Measurements from ENCODE around the gene GMDS.
A peak's percentile ranks its signal among the peaks of the same experiment; 100 is the strongest.

GMDS gene

DNA sequence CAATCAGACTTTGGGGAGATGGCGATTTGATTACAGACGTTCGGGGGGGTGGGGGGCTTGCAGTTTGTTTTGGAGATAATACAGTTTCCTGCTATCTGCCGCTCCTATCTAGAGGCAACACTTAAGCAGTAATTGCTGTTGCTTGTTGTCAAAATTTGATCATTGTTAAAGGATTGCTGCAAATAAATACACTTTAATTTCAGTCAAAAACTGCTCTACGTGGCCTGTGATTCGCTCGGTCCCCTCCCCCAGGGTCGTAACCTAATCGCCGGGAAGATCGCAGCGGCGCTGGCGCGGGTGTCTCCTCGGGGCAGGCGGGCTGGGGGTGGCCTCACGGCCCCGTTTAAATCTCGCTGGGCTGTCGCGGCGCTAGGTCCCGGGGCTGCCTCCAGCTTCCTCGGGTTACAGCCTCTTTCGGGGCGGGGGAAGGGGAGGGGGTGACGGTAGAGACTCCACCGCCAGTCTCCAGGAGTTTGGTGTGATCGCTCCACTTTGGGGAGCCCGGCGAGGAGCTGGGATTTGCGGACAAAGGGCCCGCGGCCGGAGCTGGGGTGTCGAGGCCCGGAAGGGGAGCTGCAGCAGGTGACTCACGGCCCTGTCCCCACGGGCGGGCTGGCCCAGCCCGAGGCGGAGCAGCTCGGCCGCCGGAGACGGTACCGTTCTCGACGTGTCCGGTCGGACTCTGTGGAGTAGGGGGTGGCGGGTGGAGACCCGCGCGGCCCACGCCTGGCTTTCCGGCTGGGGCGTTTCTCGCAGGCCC lies 631.5 kb downstream of the GMDS start (continued):
- TF ChIP-seq, protein P1, sequence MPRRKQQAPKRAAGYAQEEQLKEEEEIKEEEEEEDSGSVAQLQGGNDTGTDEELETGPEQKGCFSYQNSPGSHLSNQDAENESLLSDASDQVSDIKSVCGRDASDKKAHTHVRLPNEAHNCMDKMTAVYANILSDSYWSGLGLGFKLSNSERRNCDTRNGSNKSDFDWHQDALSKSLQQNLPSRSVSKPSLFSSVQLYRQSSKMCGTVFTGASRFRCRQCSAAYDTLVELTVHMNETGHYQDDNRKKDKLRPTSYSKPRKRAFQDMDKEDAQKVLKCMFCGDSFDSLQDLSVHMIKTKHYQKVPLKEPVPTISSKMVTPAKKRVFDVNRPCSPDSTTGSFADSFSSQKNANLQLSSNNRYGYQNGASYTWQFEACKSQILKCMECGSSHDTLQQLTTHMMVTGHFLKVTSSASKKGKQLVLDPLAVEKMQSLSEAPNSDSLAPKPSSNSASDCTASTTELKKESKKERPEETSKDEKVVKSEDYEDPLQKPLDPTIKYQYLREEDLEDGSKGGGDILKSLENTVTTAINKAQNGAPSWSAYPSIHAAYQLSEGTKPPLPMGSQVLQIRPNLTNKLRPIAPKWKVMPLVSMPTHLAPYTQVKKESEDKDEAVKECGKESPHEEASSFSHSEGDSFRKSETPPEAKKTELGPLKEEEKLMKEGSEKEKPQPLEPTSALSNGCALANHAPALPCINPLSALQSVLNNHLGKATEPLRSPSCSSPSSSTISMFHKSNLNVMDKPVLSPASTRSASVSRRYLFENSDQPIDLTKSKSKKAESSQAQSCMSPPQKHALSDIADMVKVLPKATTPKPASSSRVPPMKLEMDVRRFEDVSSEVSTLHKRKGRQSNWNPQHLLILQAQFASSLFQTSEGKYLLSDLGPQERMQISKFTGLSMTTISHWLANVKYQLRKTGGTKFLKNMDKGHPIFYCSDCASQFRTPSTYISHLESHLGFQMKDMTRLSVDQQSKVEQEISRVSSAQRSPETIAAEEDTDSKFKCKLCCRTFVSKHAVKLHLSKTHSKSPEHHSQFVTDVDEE (CRISPR knock-in tag; IDR thresholded peaks at IDR 0.05), result no peak
- TF ChIP-seq ARNTL (CRISPR knock-in tag; IDR thresholded peaks at IDR 0.05; ENCODE audit: borderline replicate concordance, low read depth) (no peak), OSR1 (CRISPR knock-in tag; IDR thresholded peaks at IDR 0.05) (no peak)

DNA sequence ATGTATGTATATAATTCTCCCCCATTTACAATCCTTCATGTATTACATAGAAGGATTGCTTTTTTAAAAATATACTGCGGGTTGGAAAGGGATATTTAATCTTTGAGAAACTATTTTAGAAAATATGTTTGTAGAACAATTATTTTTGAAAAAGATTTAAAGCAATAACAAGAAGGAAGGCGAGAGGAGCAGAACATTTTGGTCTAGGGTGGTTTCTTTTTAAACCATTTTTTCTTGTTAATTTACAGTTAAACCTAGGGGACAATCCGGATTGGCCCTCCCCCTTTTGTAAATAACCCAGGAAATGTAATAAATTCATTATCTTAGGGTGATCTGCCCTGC lies 632.1 kb downstream of the GMDS start:
- no peak for TF ChIP-seq RARB (CRISPR knock-in tag; IDR thresholded peaks at IDR 0.05)
- no peak for TF ChIP-seq TOX (CRISPR knock-in tag; IDR thresholded peaks at IDR 0.05; ENCODE audit: borderline replicate concordance)
- TF ChIP-seq ZNF70 (CRISPR knock-in tag; IDR thresholded peaks at IDR 0.05), result no peak
- TF ChIP-seq CSDC2 (CRISPR knock-in tag; IDR thresholded peaks at IDR 0.05), result no peak
- TF ChIP-seq ESRRG (CRISPR knock-in tag; IDR thresholded peaks at IDR 0.05), result no peak
- TF ChIP-seq, protein P1 (CRISPR knock-in tag; IDR thresholded peaks at IDR 0.05), result no peak
- no peak for TF ChIP-seq SNAI2 (CRISPR knock-in tag; IDR thresholded peaks at IDR 0.05)
- no peak for TF ChIP-seq BACH2 (CRISPR knock-in tag; IDR thresholded peaks at IDR 0.05; ENCODE audit: borderline replicate concordance)
- no peak for ATAC-seq

DNA sequence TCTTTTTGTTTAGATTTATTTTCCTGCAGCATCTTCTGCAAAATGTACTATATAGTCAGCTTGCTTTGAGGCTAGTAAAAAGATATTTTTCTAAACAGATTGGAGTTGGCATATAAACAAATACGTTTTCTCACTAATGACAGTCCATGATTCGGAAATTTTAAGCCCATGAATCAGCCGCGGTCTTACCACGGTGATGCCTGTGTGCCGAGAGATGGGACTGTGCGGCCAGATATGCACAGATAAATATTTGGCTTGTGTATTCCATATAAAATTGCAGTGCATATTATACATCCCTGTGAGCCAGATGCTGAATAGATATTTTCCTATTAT lies 632.5 kb downstream of the GMDS start:
- TF ChIP-seq ZC3H10 (CRISPR knock-in tag; IDR thresholded peaks at IDR 0.05), result no peak
- TF ChIP-seq PPARA (CRISPR knock-in tag; IDR thresholded peaks at IDR 0.05; ENCODE audit: borderline replicate concordance), result no peak
- TF ChIP-seq, protein P2, sequence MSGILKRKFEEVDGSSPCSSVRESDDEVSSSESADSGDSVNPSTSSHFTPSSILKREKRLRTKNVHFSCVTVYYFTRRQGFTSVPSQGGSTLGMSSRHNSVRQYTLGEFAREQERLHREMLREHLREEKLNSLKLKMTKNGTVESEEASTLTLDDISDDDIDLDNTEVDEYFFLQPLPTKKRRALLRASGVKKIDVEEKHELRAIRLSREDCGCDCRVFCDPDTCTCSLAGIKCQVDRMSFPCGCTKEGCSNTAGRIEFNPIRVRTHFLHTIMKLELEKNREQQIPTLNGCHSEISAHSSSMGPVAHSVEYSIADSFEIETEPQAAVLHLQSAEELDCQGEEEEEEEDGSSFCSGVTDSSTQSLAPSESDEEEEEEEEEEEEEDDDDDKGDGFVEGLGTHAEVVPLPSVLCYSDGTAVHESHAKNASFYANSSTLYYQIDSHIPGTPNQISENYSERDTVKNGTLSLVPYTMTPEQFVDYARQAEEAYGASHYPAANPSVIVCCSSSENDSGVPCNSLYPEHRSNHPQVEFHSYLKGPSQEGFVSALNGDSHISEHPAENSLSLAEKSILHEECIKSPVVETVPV (CRISPR knock-in tag; IDR thresholded peaks at IDR 0.05), result no peak
- no peak for TF ChIP-seq ZFP3 (CRISPR knock-in tag; IDR thresholded peaks at IDR 0.05)
- no peak for TF ChIP-seq BACH2 (CRISPR knock-in tag; IDR thresholded peaks at IDR 0.05; ENCODE audit: borderline replicate concordance)
- TF ChIP-seq, protein P1 (CRISPR knock-in tag; IDR thresholded peaks at IDR 0.05), result no peak
- TF ChIP-seq ARNTL (CRISPR knock-in tag; IDR thresholded peaks at IDR 0.05; ENCODE audit: borderline replicate concordance, low read depth), result no peak
- TF ChIP-seq TCF4 (CRISPR knock-in tag; IDR thresholded peaks at IDR 0.05; ENCODE audit: borderline replicate concordance), result no peak
- no peak for TF ChIP-seq RARB (CRISPR knock-in tag; IDR thresholded peaks at IDR 0.05)
- no peak for TF ChIP-seq ZFP30 (CRISPR knock-in tag; IDR thresholded peaks at IDR 0.05)
- TF ChIP-seq CSDC2 (CRISPR knock-in tag; IDR thresholded peaks at IDR 0.05), result no peak
- no peak for TF ChIP-seq GLIS3 (CRISPR knock-in tag; IDR thresholded peaks at IDR 0.05)
- TF ChIP-seq, protein P3, sequence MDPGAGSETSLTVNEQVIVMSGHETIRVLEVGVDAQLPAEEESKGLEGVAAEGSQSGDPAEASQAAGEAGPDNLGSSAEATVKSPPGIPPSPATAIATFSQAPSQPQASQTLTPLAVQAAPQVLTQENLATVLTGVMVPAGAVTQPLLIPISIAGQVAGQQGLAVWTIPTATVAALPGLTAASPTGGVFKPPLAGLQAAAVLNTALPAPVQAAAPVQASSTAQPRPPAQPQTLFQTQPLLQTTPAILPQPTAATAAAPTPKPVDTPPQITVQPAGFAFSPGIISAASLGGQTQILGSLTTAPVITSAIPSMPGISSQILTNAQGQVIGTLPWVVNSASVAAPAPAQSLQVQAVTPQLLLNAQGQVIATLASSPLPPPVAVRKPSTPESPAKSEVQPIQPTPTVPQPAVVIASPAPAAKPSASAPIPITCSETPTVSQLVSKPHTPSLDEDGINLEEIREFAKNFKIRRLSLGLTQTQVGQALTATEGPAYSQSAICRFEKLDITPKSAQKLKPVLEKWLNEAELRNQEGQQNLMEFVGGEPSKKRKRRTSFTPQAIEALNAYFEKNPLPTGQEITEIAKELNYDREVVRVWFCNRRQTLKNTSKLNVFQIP (CRISPR knock-in tag; IDR thresholded peaks at IDR 0.05; ENCODE audit: borderline replicate concordance, low read depth), result no peak
- no peak for TF ChIP-seq ZNF70 (CRISPR knock-in tag; IDR thresholded peaks at IDR 0.05)
- TF ChIP-seq ISL1 (CRISPR knock-in tag; IDR thresholded peaks at IDR 0.05), result no peak
- peak; percentile 41 for ATAC-seq

Data from SK-N-SH treated with all-trans-retinoic acid at 6 μM for 48 hours (cell line).